Erythroblast (primary cell): Measurements from ENCODE around the gene UBE3B.

Experiments
- DNase-seq, 2 experiments: peaks; one replicate each; lab custom pipeline; 2025; lab: John Stamatoyannopoulos, UW
- GATA1 ChIP-seq: IDR thresholded peaks from 2 replicates; pipeline ENCODE4 v1.6.1; 2011; ENCODE audit warnings: low read depth, mild to moderate bottlenecking, control low read depth, low read length, moderate library complexity
- POLR2A ChIP-seq: IDR thresholded peaks from 2 replicates; pipeline ENCODE4 v1.6.1; 2011; ENCODE audit warnings: mild to moderate bottlenecking, low read length

Gene UBE3B

DNA sequence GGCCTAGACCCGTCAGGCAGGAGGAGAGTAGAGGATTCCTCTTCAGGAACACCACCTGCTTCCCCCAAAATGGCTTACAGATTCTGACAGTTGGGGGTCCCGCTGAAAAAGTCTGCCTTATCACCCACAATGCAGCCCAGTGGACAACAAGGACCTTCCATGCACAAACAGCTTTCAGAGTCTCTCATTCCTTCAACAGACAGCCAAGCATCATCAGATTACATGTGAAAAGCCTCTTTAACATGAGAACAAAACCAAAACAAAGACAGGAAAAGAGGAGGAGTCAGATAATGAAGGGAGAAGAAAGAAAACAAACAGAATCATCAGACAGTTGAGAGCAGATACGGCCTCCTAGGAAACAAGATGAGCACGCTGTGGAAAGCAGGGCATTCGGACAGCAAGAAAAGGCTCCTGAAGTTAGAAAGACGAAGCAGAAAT is 18.6 kb upstream of the UBE3B start:
- DNase-seq = no peak
- no peak for TF ChIP-seq POLR2A
- TF ChIP-seq GATA1 = no peak

DNA sequence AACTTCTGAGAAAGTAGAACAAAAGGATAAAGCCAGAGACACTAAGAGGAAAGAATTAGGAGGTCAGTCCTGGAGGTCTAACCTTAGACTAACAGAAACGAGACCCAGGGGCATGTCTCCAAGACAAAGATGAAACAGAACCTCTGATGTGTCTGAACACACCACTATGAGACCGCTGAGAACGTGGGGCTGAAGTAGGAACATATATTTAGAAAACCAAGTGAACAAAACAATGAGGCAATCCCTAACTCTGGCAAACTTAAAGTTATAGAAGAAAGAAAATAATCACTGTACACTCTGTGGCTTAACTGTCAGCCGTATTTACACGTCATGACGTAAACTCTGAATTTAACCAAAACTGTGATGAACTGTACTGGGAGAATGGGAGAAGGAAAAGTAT is 18.2 kb upstream of the UBE3B start:
- DNase-seq = no peak
- no peak for TF ChIP-seq GATA1

DNA sequence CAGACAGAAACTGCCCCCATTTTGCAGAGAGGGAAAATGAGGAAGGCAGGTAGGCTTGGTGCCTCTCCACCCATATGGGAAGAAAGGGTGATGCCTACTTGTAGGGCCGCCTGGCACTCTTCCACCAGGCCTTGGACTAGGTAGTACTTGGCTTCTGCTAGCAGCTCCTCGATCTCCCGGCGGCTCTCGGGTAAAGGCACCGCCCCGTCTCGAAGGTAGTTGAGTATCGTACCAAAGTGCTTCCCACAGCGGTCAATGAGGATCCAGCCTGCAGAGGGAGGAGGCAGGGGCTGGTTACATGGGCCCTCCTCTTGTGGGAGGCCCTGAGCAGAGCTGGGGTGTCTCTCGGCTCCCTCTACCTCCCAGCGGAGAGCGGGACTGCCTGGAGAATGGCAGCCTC is 16.9 kb upstream of the UBE3B start:
- no peak for DNase-seq
- no peak for TF ChIP-seq GATA1
- no peak for TF ChIP-seq POLR2A

DNA sequence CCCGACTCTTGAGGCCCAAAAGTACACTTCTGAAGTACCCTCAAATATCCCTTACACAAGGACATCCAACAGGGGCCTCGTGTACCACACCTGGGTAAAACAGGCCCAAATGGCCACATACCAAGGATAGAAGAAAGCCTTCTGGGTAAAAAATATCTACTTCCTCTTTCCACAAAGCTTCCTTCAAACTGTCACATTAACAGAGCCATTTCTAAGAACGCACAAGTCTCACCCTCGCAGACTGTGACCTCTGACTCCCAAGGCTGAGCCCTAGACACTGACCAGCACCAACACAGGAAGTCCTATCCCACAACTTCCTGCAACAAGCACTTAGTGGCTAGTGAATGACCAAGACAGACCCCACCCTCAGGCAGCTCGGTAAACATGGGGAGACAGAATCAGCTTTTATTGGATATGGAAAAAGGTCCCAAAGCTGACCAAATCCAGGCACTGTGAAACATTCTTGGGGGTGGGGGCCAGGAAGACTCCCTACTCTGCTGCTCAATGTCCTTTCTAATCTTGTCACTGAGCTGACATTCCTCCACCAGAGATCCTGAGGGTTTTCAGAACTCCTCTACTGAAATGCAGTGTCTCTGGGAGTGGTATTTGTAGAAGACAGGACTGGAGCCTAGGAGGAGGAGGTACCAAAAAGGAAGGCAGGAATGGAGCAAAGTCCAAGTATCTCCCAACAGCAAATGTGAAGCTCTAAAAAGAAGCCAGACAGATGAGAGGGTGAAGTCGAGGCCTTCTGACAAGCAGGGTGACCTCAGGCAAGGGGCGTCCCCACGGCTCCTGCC is 16.2 kb upstream of the UBE3B start:
- TF ChIP-seq POLR2A (no peak), GATA1 (no peak)
- DNase-seq = no peak

GRCh38 chr12:109461846-109462756 is 15.3 kb upstream of the UBE3B start:
- no peak for DNase-seq
- no peak for TF ChIP-seq GATA1
- no peak for TF ChIP-seq POLR2A

DNA sequence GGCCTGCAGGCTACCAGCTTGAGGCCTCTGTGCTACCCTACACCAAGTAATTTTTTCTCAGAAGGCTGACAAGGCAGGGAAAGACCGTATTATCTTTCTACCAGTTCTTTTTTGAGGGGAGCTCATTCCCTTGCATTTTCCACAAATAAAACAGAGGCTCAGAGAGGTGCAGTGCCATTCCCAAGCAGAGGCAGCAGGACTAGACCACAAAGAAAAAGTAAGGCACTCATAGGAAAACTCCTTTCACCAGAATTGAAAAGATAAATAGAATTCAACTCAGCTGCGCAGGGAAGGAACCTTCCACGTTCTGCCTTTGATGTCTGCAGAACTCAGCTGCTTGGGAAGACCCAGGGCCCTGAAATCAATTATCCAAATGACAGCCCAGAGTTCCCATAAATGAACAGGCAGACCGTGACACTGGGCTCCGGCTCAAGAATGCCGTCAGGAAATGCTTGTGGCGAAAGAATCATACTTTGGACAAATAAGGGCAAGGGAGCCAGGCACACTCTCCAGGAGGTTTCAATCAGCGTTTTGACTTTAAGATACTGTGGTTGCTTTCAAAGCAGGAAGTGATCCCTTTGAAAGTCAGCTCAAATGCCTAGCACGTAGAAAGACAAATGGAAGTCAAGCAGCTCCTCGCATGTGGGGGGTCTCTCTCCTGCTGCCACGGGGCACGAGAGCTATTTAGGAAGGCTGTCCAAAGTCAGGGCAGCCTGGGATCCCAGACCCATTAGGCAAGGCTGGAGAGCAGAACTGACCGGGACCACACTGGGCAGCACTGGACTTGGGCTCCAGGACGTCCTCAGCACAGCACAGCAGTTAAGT is 14.4 kb upstream of the UBE3B start:
- TF ChIP-seq POLR2A = no peak
- TF ChIP-seq GATA1 = no peak
- no peak for DNase-seq

- TF ChIP-seq GATA1 = no peak
- TF ChIP-seq POLR2A = no peak
Measured at GRCh38 chr12:109463756-109464155, 13.7 kb upstream of the UBE3B start.

GRCh38 chr12:109464642-109465351 is 12.6 kb upstream of the UBE3B start:
- TF ChIP-seq GATA1 = no peak
- no peak for TF ChIP-seq POLR2A
- DNase-seq = no peak

More at GRCh38 chr12:109463756-109464155, 13.7 kb upstream of the UBE3B start:
- DNase-seq = no peak

GRCh38 chr12:109466305-109466704 is 11.1 kb upstream of the UBE3B start:
- no peak for DNase-seq
- TF ChIP-seq POLR2A = no peak
- no peak for TF ChIP-seq GATA1

DNA sequence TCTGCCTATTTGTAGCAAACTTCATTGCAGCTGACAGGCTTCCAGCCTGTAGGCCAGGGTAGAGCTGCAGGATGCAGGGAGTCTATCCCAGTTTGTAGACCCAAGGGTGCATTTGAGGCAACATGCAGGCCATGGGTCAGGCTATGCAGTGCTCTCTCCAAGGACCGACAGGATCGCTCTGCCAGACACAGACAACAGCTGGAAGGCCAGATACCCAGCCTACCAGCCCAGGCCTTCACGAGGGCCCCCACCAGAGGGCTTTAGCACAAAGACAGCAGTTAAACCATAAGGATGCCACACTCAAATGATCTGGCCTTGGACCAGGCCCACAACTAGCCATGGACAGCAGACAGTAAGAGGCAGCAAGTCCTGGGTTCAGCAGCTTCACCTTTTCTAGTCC is 10.6 kb upstream of the UBE3B start:
- DNase-seq = no peak
- no peak for TF ChIP-seq GATA1
- no peak for TF ChIP-seq POLR2A

DNA sequence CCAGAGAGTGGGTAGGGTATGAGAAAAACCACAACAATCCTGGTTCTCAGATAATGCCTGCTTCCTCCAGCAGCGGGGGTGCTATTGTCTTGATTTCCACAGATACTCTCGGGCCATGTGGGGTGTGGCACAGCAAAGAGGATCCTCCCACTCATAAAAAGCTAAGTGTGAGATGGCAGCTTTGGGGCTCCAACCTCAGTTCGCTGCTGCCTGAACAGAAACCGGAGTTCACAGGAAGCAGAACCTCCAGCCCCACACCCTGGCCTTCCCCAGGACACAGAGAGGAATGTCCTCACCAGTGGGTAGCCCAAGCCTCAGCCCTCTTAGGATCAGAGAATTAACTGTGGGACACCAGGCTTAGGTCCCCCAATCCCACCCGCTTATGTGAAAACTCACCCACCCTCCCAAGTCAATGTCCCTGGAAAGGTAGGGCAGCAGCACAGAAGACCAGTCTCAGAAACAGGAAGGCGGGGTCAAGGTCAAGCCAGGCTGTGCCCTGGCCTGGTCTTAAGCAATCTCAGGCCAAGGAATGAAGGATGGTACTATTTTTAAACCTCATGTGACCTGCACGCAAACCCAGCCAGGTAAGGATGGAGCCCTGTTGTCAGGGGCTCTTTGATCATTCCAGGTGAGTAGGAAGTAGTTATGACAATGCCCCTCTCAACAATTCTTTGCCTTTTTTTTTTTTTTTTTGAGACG is 9.3 kb upstream of the UBE3B start:
- DNase-seq = peak; percentile 4 to 25
- no peak for TF ChIP-seq POLR2A
- TF ChIP-seq GATA1 = no peak

- TF ChIP-seq POLR2A (no peak), GATA1 (no peak)
- no peak for DNase-seq
Measured at GRCh38 chr12:109469517-109469916, 7.9 kb upstream of the UBE3B start.
